IMR-90 (cell line): ENCODE measurements around the gene HTR1D. TPM values are rescaled to one million over a fixed set of nuclear protein-coding genes. Genes with fewer than 3 reads are reported as not detected.

Experiments used
- ATAC-seq: fragments of 200-7000 bp; cut with Tn5 transposase; 2 replicates; pipeline ENCODE4 v1.9.1; 2020; ENCODE audit warnings: low read depth, mild to moderate bottlenecking, moderate library complexity
- BruUV-seq: library from RNA; stranded (reverse); fragments of 400-500 nt; replicated peaks from 2 replicates; lab custom pipeline; 2021; lab: Mats Ljungman, UMichigan
- CTCF ChIA-PET: fragments of 300-600 bp; formaldehyde crosslinking; extraction: SDS; loops from one replicate; lab custom pipeline; 2021; ENCODE audit warnings: antibody characterized with exemption; lab: Yijun Ruan, JAX
- POLR2A ChIA-PET: fragments of 300-600 bp; sonication (Branson Sonifier 250); formaldehyde crosslinking; loops from one replicate; lab custom pipeline; 2022; ENCODE audit warnings: antibody characterized with exemption; ENCODE audit not compliant: unreplicated experiment; lab: Charles Lee
- DNase-seq: peaks from one replicate; pipeline ENCODE4 v3.0.0; 2013
- H2AFZ ChIP-seq: replicated peaks from 2 replicates; pipeline ENCODE3; 2013; ENCODE audit warnings: low read length, mild to moderate bottlenecking; ENCODE audit not compliant: poor library complexity
- H2AK5ac ChIP-seq: 2 replicates; pipeline ENCODE4 v1.6.1; 2013; ENCODE audit warnings: low read depth, low read length, inconsistent platforms
- H2AK9ac ChIP-seq: replicated peaks from 2 replicates; pipeline ENCODE3; 2013; ENCODE audit warnings: mild to moderate bottlenecking, low read depth, low read length, moderate library complexity; ENCODE audit not compliant: poor library complexity
- H2BK120ac ChIP-seq: 2 replicates; pipeline ENCODE4 v1.6.1; 2013; ENCODE audit warnings: low read depth, low read length, inconsistent platforms
- H2BK15ac ChIP-seq: 3 replicates; pipeline ENCODE4 v1.6.1; 2013; ENCODE audit warnings: low read depth, low read length, inconsistent platforms
- H2BK20ac ChIP-seq: 2 replicates; pipeline ENCODE4 v1.6.1; 2013; ENCODE audit warnings: low read depth, mild to moderate bottlenecking, inconsistent platforms, low read length, moderate library complexity
- H2BK5ac ChIP-seq: 2 replicates; pipeline ENCODE4 v1.6.1; 2013; ENCODE audit warnings: mild to moderate bottlenecking, low read depth, low read length, inconsistent platforms; ENCODE audit not compliant: poor library complexity, severe bottlenecking
- H3K14ac ChIP-seq: replicated peaks from 2 replicates; pipeline ENCODE4 v1.6.1; 2013; ENCODE audit warnings: low read depth, low read length, inconsistent platforms
- H3K18ac ChIP-seq: 2 replicates; pipeline ENCODE4 v1.6.1; 2013; ENCODE audit warnings: low read depth, low read length, control low read depth
- H3K23ac ChIP-seq: 2 replicates; pipeline ENCODE4 v1.6.1; 2013; ENCODE audit warnings: low read depth, low read length, inconsistent platforms
- H3K27ac ChIP-seq: 2 replicates; pipeline ENCODE4 v1.5.1; 2013; ENCODE audit warnings: mild to moderate bottlenecking, control low read depth, low read length; ENCODE audit not compliant: insufficient read depth
- H3K27me3 ChIP-seq: 2 replicates; pipeline ENCODE4 v1.6.1; 2013; ENCODE audit warnings: low read length; ENCODE audit not compliant: control insufficient read depth, insufficient read depth
- H3K36me3 ChIP-seq: 2 replicates; pipeline ENCODE4 v1.6.1; 2013; ENCODE audit warnings: low read length, mixed read lengths; ENCODE audit not compliant: control insufficient read depth, insufficient read depth
- H3K4ac ChIP-seq: 2 replicates; pipeline ENCODE4 v1.6.1; 2013; ENCODE audit warnings: low read depth, low read length, inconsistent platforms
- H3K4me1 ChIP-seq: 2 replicates; pipeline ENCODE4 v1.6.1; 2013; ENCODE audit warnings: low read length, mixed read lengths; ENCODE audit not compliant: control insufficient read depth, insufficient read depth
- H3K4me2 ChIP-seq: 2 replicates; pipeline ENCODE4 v1.6.1; 2013; ENCODE audit warnings: low read depth, mild to moderate bottlenecking, control low read depth, low read length, moderate library complexity
- H3K4me3 ChIP-seq: 2 replicates; pipeline ENCODE4 v1.5.1; 2013; ENCODE audit warnings: low read depth, mild to moderate bottlenecking, control low read depth, low read length, moderate library complexity; ENCODE audit not compliant: insufficient read depth
- H3K56ac ChIP-seq: 2 replicates; pipeline ENCODE4 v1.6.1; 2013; ENCODE audit warnings: low read length, inconsistent platforms; ENCODE audit not compliant: insufficient read depth; ENCODE audit errors: extremely low read depth
- H3K79me1 ChIP-seq, 2 experiments: 2 replicates each; pipeline ENCODE4 v1.6.1; 2013; ENCODE audit warnings: low read length in 2 of 2, inconsistent platforms in 1 of 2, low read depth in 1 of 2
- H3K9ac ChIP-seq: 2 replicates; pipeline ENCODE4 v1.6.1; 2013; ENCODE audit warnings: low read depth, low read length, control low read depth
- H3K9me1 ChIP-seq: 2 replicates; pipeline ENCODE4 v1.6.1; 2013; ENCODE audit warnings: low read length, inconsistent platforms; ENCODE audit not compliant: insufficient read depth
- H3K9me3 ChIP-seq: 2 replicates; pipeline ENCODE4 v1.6.1; 2013; ENCODE audit warnings: low read length; ENCODE audit not compliant: control insufficient read depth, insufficient read depth
- H4K20me1 ChIP-seq: 2 replicates; pipeline ENCODE4 v1.6.1; 2013; ENCODE audit warnings: low read length, inconsistent platforms; ENCODE audit not compliant: insufficient read depth
- H4K5ac ChIP-seq: 2 replicates; pipeline ENCODE4 v1.6.1; 2013; ENCODE audit warnings: mild to moderate bottlenecking, low read depth, low read length, control low read depth
- H4K8ac ChIP-seq, 2 experiments: 2 replicates each; pipeline ENCODE4 v1.6.1; 2013; ENCODE audit warnings: low read depth in 2 of 2, low read length in 2 of 2, control low read depth in 1 of 2, inconsistent platforms in 1 of 2
- H4K91ac ChIP-seq: 2 replicates; pipeline ENCODE4 v1.6.1; 2013; ENCODE audit warnings: low read depth, low read length, inconsistent platforms; ENCODE audit not compliant: insufficient read depth
- BHLHE40 ChIP-seq: fragments of 150-350 bp; IDR thresholded peaks from 2 replicates; pipeline ENCODE4 v1.6.1; 2016; ENCODE audit warnings: mild to moderate bottlenecking, low read depth, low read length
- CEBPB ChIP-seq: IDR thresholded peaks from 2 replicates; pipeline ENCODE4 v1.6.1; 2012; ENCODE audit warnings: low read depth, low read length, improper control_type of control experiment
- CHD1 ChIP-seq: IDR thresholded peaks from 2 replicates; pipeline ENCODE4 v1.6.1; 2012; ENCODE audit warnings: low read depth, low read length, improper control_type of control experiment
- ELK1 ChIP-seq: fragments of 150-350 bp; IDR thresholded peaks from 2 replicates; pipeline ENCODE4 v1.6.1; 2016; ENCODE audit warnings: low read depth, mild to moderate bottlenecking, low read length, moderate library complexity, borderline replicate concordance
- MAFK ChIP-seq: IDR thresholded peaks from 2 replicates; pipeline ENCODE4 v1.6.1; 2012; ENCODE audit warnings: low read depth, low read length, improper control_type of control experiment
- MAZ ChIP-seq: IDR thresholded peaks from 2 replicates; pipeline ENCODE4 v1.6.1; 2012; ENCODE audit warnings: low read depth, mild to moderate bottlenecking, low read length, improper control_type of control experiment, moderate library complexity, borderline replicate concordance
- MXI1 ChIP-seq: IDR thresholded peaks from 2 replicates; pipeline ENCODE4 v1.6.1; 2012; ENCODE audit warnings: low read depth, mild to moderate bottlenecking, low read length, moderate library complexity, borderline replicate concordance
- RCOR1 ChIP-seq: IDR thresholded peaks from 2 replicates; pipeline ENCODE4 v1.6.1; 2012; ENCODE audit warnings: mild to moderate bottlenecking, low read length, improper control_type of control experiment; ENCODE audit not compliant: insufficient replicate concordance
- RFX5 ChIP-seq: IDR thresholded peaks from 2 replicates; pipeline ENCODE4 v1.8.0; 2012; ENCODE audit warnings: low read depth, mild to moderate bottlenecking, low read length, moderate library complexity
- SMC3 ChIP-seq: fragments of 150-350 bp; IDR thresholded peaks from 2 replicates; pipeline ENCODE4 v1.6.1; 2016; ENCODE audit warnings: low read depth, mild to moderate bottlenecking, antibody characterized with exemption, low read length, moderate library complexity
- USF2 ChIP-seq: fragments of 150-350 bp; IDR thresholded peaks from 2 replicates; pipeline ENCODE4 v1.6.1; 2017; ENCODE audit warnings: mild to moderate bottlenecking, antibody characterized with exemption, low read length, low read depth
- WGBS, 2 experiments: methylation state at CpG; one replicate each; pipeline versions ENCODE4 v1.1.5 to v1.1.7; 2013; ENCODE audit warnings: missing lambda C conversion rate in 2 of 2; ENCODE audit not compliant: insufficient read length in 1 of 2; ENCODE audit errors: extremely low coverage in 2 of 2; 5-methylcytosine and 5-hydroxymethylcytosine counted together
- dilution Hi-C: fragments of 300-500 bp; cut with HindIII; formaldehyde crosslinking; loops from one replicate; pipeline ENCODE4 v1.14.3; 2018; ENCODE audit warnings: low sequenced_read_pairs; ENCODE audit not compliant: unreplicated experiment
- in situ Hi-C: fragments of 300-500 bp; cut with MboI; formaldehyde crosslinking; loops from 3 replicates; pipeline ENCODE4 v1.14.3; 2019; ENCODE audit warnings: low sequenced_read_pairs, inconsistent platforms, mixed read lengths
- intact Hi-C: fragments of 100-400 bp; cut with micrococcal nuclease; formaldehyde crosslinking; loops from 2 replicates; pipeline ENCODE4 v1.10.0; 2022
- polyA plus RNA-seq, 3 experiments: library from polyadenylated mRNA; depleted of rRNA; stranded (reverse); fragments of >200 nt; gene quantifications; 2 replicates each; pipeline ENCODE4 v1.2.3, GENCODE V29; 2012; ENCODE audit warnings: low replicate concordance in 1 of 3
- total RNA-seq: library from RNA; depleted of rRNA; stranded (reverse); fragments of >200 nt; gene quantifications from 2 replicates; pipeline ENCODE4 v1.2.3, GENCODE V29; 2012

Gene HTR1D
- total and polyA plus RNA-seq, 2 of the 4 experiments (the other 2 are of a cell fraction): 0.03 to 0.18 TPM

DNA sequence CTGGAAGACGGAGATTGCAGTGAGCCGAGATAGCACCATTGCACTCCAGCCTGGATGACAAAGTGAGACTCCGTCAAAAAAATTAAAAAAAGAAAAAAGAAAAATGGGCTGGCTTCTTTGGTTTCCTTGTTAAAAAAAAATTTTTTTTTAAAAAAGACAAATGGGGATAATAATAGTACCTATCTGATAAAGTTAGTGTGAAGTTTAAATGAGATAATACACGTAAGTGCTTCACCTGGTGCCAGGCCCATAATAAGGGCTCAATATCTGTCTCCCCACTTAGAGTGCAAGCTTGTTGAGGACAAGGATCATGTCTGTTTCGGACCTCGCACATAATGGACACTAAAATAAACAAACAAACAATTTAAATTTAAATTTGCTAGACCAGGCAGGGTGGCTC is 30.0 kb upstream of the HTR1D start:
- intact Hi-C loops: no loop called here
- CTCF ChIA-PET: no interaction called here

More for the DNA sequence above, 30.0 kb upstream of the HTR1D start:
- WGBS, 2 experiments: no CpG with 5 or more reads among the region's 6 CpGs
- no peak overlapping the region for H3K14ac ChIP-seq
- no peak overlapping the region for H3K4me3 ChIP-seq
- no peaks in the 10 kb centered on the region for H4K20me1 ChIP-seq
- ATAC-seq: no peak
- no peak overlapping the region for H2BK20ac ChIP-seq
- no peak overlapping the region for H3K27ac ChIP-seq
- H4K5ac ChIP-seq: no peak overlapping the region
- no peak overlapping the region for H3K23ac ChIP-seq
- no peak overlapping the region for H3K56ac ChIP-seq
- TF ChIP-seq ELK1 (no peak), CHD1 (no peak), CEBPB (no peak), RFX5 (no peak), USF2 (no peak), RCOR1 (no peak), MAFK (no peak), SMC3 (no peak), MXI1 (no peak), MAZ (no peak), BHLHE40 (no peak)
- no peak for DNase-seq
- no peak overlapping the region for H2AK9ac ChIP-seq
- dilution Hi-C loops: no loop called here
- no peaks in the 10 kb centered on the region for H3K4me1 ChIP-seq
- POLR2A ChIA-PET: no interaction called here
- no peaks in the 10 kb centered on the region for H3K36me3 ChIP-seq
- no peaks in the 10 kb centered on the region; the same call in 1 of the 2 replicates for H3K9me1 ChIP-seq
- no peak overlapping the region for H3K4ac ChIP-seq
- H2BK15ac ChIP-seq: no peak overlapping the region
- H3K27me3 ChIP-seq: 0 out of 2 replicates have a peak, but pooled peaks cover 5% of the 10 kb centered on the region
- H3K9me3 ChIP-seq: no peaks in the 10 kb centered on the region
- H2BK5ac ChIP-seq: no peak overlapping the region
- no peak overlapping the region for H2AK5ac ChIP-seq
- H3K9ac ChIP-seq: no peak overlapping the region
- H4K8ac ChIP-seq: no peak overlapping the region
- H3K79me1 ChIP-seq: no peaks in the 10 kb centered on the region
- H2AFZ ChIP-seq: no peak overlapping the region
- no peak overlapping the region for H4K91ac ChIP-seq
- no peak overlapping the region for H2BK120ac ChIP-seq
- no peak overlapping the region for H3K18ac ChIP-seq
- H3K4me2 ChIP-seq: no peak overlapping the region
- in situ Hi-C loops: no loop called here
- no TSS peak for BruUV-seq
